NT2/D1 (cell line): ENCODE data around the gene ACTR1A.

Experiments used
- SUZ12 ChIP-seq: IDR thresholded peaks from 2 replicates; pipeline ENCODE4 v1.6.1; 2011; ENCODE audit not compliant: insufficient read length, insufficient read depth; ENCODE audit errors: extremely low read depth
- YY1 ChIP-seq: IDR thresholded peaks from 2 replicates; pipeline ENCODE4 v1.6.1; 2011; ENCODE audit not compliant: insufficient read length, insufficient read depth
- ZNF274 ChIP-seq: IDR thresholded peaks from 2 replicates; pipeline ENCODE4 v1.6.1; 2011; ENCODE audit warnings: mild to moderate bottlenecking, low read depth, low read length

- TF ChIP-seq ZNF274, result no peak
- TF ChIP-seq SUZ12, result no peak
- TF ChIP-seq YY1, result no peak
Measured at GRCh38 chr10:102527546-102527945, 25.0 kb upstream of the ACTR1A start.
